ENCODE data around the gene TRUB1.

TRUB1 gene

GRCh38 chr10:114970515-114970914, 32.5 kb downstream of the TRUB1 start:
- H3K4me3 ChIP-seq (replicated peaks; ENCODE audit: low read depth, low read length) = no peak overlapping the region
- DNase-seq (ENCODE audit: low read depth) = no peak
- TF ChIP-seq, protein P1, sequence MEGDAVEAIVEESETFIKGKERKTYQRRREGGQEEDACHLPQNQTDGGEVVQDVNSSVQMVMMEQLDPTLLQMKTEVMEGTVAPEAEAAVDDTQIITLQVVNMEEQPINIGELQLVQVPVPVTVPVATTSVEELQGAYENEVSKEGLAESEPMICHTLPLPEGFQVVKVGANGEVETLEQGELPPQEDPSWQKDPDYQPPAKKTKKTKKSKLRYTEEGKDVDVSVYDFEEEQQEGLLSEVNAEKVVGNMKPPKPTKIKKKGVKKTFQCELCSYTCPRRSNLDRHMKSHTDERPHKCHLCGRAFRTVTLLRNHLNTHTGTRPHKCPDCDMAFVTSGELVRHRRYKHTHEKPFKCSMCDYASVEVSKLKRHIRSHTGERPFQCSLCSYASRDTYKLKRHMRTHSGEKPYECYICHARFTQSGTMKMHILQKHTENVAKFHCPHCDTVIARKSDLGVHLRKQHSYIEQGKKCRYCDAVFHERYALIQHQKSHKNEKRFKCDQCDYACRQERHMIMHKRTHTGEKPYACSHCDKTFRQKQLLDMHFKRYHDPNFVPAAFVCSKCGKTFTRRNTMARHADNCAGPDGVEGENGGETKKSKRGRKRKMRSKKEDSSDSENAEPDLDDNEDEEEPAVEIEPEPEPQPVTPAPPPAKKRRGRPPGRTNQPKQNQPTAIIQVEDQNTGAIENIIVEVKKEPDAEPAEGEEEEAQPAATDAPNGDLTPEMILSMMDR (IDR thresholded peaks at IDR 0.05; ENCODE audit: low read length, missing control alignments) = no peak

GRCh38 chr10:114973306-114973705, 35.3 kb downstream of the TRUB1 start:
- TF ChIP-seq, protein P1 (IDR thresholded peaks at IDR 0.05; ENCODE audit: low read length, missing control alignments) = no peak
- DNase-seq (ENCODE audit: low read depth) = no peak
- H3K4me3 ChIP-seq (replicated peaks; ENCODE audit: low read depth, low read length) = no peak overlapping the region

- no peak for DNase-seq (ENCODE audit: low read depth)
- H3K4me3 ChIP-seq (replicated peaks; ENCODE audit: low read depth, low read length) = no peak overlapping the region
- TF ChIP-seq, protein P1 (IDR thresholded peaks at IDR 0.05; ENCODE audit: low read length, missing control alignments) = no peak
Observed at GRCh38 chr10:114973997-114974396, 36.0 kb downstream of the TRUB1 start.

DNA sequence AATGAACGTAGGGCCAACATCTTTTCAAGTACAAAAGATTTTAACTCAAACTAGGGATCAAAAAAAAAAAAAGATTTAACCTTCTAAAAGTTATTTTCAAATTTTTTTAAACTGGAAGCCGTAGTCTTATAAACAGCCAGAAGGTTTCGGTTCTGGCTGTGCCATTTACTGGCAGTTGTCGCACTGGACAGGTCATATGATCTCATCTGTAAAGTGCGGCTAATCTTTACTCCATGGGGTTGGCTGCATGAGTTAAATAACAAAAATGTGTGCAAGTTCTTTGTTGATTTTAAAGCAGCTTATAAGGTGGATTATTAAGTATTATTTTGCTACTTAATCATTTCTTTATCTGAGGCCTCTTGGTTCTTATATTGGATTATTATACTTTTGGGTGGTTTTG, 36.6 kb downstream of the TRUB1 start:
- DNase-seq (ENCODE audit: low read depth) = no peak
- TF ChIP-seq, protein P1 (IDR thresholded peaks at IDR 0.05; ENCODE audit: low read length, missing control alignments) = no peak
- no peak overlapping the region for H3K4me3 ChIP-seq (replicated peaks; ENCODE audit: low read depth, low read length)

GRCh38 chr10:114975091-114975490, 37.1 kb downstream of the TRUB1 start:
- H3K4me3 ChIP-seq (replicated peaks; ENCODE audit: low read depth, low read length) = no peak overlapping the region
- TF ChIP-seq, protein P1 (IDR thresholded peaks at IDR 0.05; ENCODE audit: low read length, missing control alignments) = no peak
- no peak for DNase-seq (ENCODE audit: low read depth)

GRCh38 chr10:114982989-114983388, 45.0 kb downstream of the TRUB1 start:
- TF ChIP-seq, protein P1 (IDR thresholded peaks at IDR 0.05; ENCODE audit: low read length, missing control alignments) = no peak
- no peak overlapping the region for H3K4me3 ChIP-seq (replicated peaks; ENCODE audit: low read depth, low read length)

DNA sequence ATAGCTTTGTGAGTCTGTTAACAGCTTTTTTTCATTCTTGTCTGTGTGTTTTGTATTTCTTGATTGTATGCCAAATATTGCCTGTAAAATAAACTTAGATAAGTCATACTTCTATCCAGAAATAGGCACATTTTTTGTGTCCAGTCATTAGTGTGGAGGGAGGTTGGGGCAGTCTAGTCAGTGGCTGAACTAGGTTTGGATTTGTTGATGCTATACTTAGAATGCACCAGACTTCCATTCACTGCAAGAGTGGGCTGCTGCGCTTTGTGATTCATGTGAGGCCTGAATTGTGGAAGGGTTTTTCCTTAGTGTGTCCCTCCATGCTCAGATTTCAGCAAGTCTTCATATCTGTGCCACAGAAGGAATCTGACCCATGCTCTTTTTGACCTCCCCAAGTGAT, 50.0 kb downstream of the TRUB1 start:
- peak; percentile 48 for DNase-seq (ENCODE audit: low read depth)
- no peak overlapping the region for H3K4me3 ChIP-seq (replicated peaks; ENCODE audit: low read depth, low read length)
- TF ChIP-seq, protein P1 (IDR thresholded peaks at IDR 0.05; ENCODE audit: low read length, missing control alignments) = no peak

More at GRCh38 chr10:114982989-114983388, 45.0 kb downstream of the TRUB1 start:
- no peak for DNase-seq (ENCODE audit: low read depth)
